HepG2 (cell line): ENCODE results near the gene DDR1. TPM values are rescaled to one million over a fixed set of nuclear protein-coding genes. Genes with fewer than 3 reads are reported as not detected.

ENCODE experiments used
- AKAP8 ChIP-seq: sonication (generic); formaldehyde crosslinking; IDR thresholded peaks from 2 replicates; pipeline ENCODE4 v1.5.1; 2020; ENCODE audit warnings: mild to moderate bottlenecking, missing genetic modification reagents
- CBX5 ChIP-seq: sonication (generic); formaldehyde crosslinking; IDR thresholded peaks from 2 replicates; pipeline ENCODE4 v1.4.0; 2020; ENCODE audit warnings: missing genetic modification reagents, borderline replicate concordance
- FIP1L1 ChIP-seq: fragments of 200-400 bp; formaldehyde crosslinking; IDR thresholded peaks from 2 replicates; pipeline ENCODE4 v1.6.1; 2018; ENCODE audit warnings: low read depth, mild to moderate bottlenecking, low read length, moderate library complexity, borderline replicate concordance; ENCODE audit not compliant: insufficient read depth
- GZF1 ChIP-seq: sonication (generic); formaldehyde crosslinking; IDR thresholded peaks from 2 replicates; pipeline ENCODE4 v1.5.1; 2020; ENCODE audit warnings: mild to moderate bottlenecking, missing genetic modification reagents
- NFKB2 ChIP-seq: sonication (generic); formaldehyde crosslinking; IDR thresholded peaks from 2 replicates; pipeline ENCODE4 v1.4.0; 2020; ENCODE audit warnings: missing genetic modification reagents, borderline replicate concordance
- PHF8 ChIP-seq: sonication (generic); formaldehyde crosslinking; IDR thresholded peaks from 2 replicates; pipeline ENCODE4 v1.5.0; 2020; ENCODE audit warnings: missing genetic modification reagents
- RAD51 ChIP-seq: fragments of 450-650 bp; IDR thresholded peaks from 2 replicates; pipeline ENCODE4 v1.6.1; 2016; ENCODE audit warnings: borderline replicate concordance
- RXRA ChIP-seq: sonication (generic); formaldehyde crosslinking; IDR thresholded peaks from 2 replicates; pipeline ENCODE4 v1.5.1; 2020; ENCODE audit warnings: missing genetic modification reagents
- SCMH1 ChIP-seq: sonication (generic); formaldehyde crosslinking; IDR thresholded peaks from 2 replicates; pipeline ENCODE4 v1.9.0; 2021; ENCODE audit warnings: missing genetic modification reagents, mild to moderate bottlenecking, borderline replicate concordance
- SOX6 ChIP-seq, 2 experiments: fragments of 450-650 bp in 1 of 2; sonication (generic) in 1 of 2; formaldehyde crosslinking in 1 of 2; IDR thresholded peaks; 2 replicates each; pipeline versions ENCODE4 v1.4.0 to v1.6.1; 2017 to 2020; ENCODE audit warnings: antibody characterized with exemption in 1 of 2, mild to moderate bottlenecking in 1 of 2, missing genetic modification reagents in 1 of 2
- SRSF9 ChIP-seq: fragments of 200-400 bp; formaldehyde crosslinking; IDR thresholded peaks from 2 replicates; pipeline ENCODE4 v1.6.1; 2018; ENCODE audit warnings: borderline replicate concordance, mild to moderate bottlenecking, low read depth, low read length; ENCODE audit not compliant: insufficient read depth, poor library complexity, severe bottlenecking
- THAP11 ChIP-seq: IDR thresholded peaks from 2 replicates; pipeline ENCODE4 v1.6.1; 2016; ENCODE audit warnings: missing biosample characterization, missing genetic modification reagents
- ZNF20 ChIP-seq: sonication (generic); formaldehyde crosslinking; IDR thresholded peaks from 2 replicates; pipeline ENCODE4 v1.4.0; 2020; ENCODE audit warnings: mild to moderate bottlenecking, moderate library complexity, missing genetic modification reagents
- ZNF563 ChIP-seq: sonication (generic); formaldehyde crosslinking; IDR thresholded peaks from 2 replicates; pipeline ENCODE4 v1.8.0; 2022; ENCODE audit warnings: mild to moderate bottlenecking, moderate library complexity, missing genetic modification reagents
- ZNF616 ChIP-seq: sonication (generic); formaldehyde crosslinking; IDR thresholded peaks from 2 replicates; pipeline ENCODE4 v1.5.0; 2020; ENCODE audit warnings: low read depth, mild to moderate bottlenecking, missing genetic modification reagents
- ZNF619 ChIP-seq: sonication (generic); formaldehyde crosslinking; IDR thresholded peaks from 2 replicates; pipeline ENCODE4 v1.4.0; 2020; ENCODE audit warnings: mild to moderate bottlenecking, missing genetic modification reagents
- polyA plus RNA-seq, 8 experiments: library from polyadenylated mRNA; depleted of rRNA in 3 of 8; stranded (reverse) in 7 of 8; unstranded in 1 of 8; fragments of >200 nt; fragmentation: Illumina TruSeq in 4 of 8; extraction: Trizol in 4 of 8; gene quantifications; 2 replicates each; pipeline versions ENCODE4 v1.2.1 to v1.2.3, GENCODE V29; 2011 to 2016; ENCODE audit warnings: low read depth in 4 of 8, missing spikeins in 1 of 8, mixed read lengths in 1 of 8; ENCODE audit not compliant: insufficient read depth in 1 of 8
- total RNA-seq, 5 experiments: library from RNA; depleted of rRNA; stranded (reverse); fragments of >200 nt; fragmentation: Illumina TruSeq; extraction: Trizol; gene quantifications; 2 replicates each; pipeline ENCODE4 v1.2.3, GENCODE V29; 2016; ENCODE audit warnings: low read depth in 1 of 5
- TF ChIP-seq, protein P1 (sequence below): IDR thresholded peaks from 2 replicates; pipeline ENCODE4 v1.6.1; 2018; ENCODE audit warnings: missing genetic modification reagents, mild to moderate bottlenecking, missing compliant biosample characterization
- TF ChIP-seq, protein P2 (sequence below): sonication (generic); formaldehyde crosslinking; IDR thresholded peaks from 2 replicates; pipeline ENCODE4 v1.4.0; 2020; ENCODE audit warnings: missing genetic modification reagents
- TF ChIP-seq, protein P3 (sequence below): sonication (generic); formaldehyde crosslinking; IDR thresholded peaks from 2 replicates; pipeline ENCODE4 v1.4.0; 2020; ENCODE audit warnings: missing genetic modification reagents, borderline replicate concordance

Gene DDR1
- total and polyA plus RNA-seq, 2 of the 13 experiments (the other 11 are each of a cell fraction or from before 2014, with no cell fraction given): 16.7 to 20.2 TPM

DNA sequence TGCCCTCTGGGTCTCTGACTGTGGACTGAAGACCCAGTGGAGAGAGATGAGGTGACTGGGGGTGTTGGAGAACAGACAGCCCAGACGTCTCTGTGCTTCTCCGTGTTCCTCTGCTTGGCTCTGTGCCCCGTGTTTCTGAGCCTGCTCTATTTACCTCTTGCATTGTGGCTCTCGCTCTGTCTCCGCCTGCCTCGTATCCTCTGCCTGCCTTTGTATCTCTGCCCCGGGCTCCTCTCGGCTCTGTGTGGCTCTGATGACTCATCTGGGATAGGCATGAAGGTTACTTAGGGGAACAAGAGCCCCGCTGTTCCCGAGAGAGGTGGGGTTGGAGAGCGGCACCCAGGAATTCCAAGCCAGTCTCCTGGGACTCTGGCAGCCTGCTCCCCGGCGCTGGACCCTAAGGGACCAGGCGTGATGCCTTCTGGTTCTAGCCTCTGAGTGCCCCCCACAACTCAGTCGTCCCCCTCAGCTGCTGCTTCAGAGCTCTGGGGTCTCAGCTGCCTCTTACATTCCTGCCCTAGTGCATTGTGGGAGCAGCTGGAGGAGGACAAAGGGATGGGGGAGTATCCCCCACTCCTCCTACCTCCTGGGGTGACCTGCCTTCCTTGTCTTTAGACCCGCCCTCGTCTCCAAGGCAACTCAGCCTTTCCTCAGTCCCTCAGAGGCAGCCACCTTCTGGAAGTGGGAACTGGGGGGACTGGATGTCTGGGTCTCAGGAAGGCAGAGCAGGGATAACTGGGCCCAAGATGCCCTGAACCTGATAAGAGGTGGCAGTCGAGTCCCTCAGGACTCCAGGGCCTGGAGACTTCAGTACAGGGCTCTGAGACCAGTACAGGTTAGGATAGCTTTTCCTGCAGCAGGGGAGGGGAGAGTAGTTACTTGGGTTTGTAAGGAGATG is 1.9 kb downstream of the DDR1 start (continued):
- TF ChIP-seq PHF8 (CRISPR knock-in tag) (peak; percentile 42; the same call in 1 of the 2 replicates), ZNF563 (peak; percentile 71; the same call in 1 of the 2 replicates), THAP11 (CRISPR knock-in tag) (0 out of 2 replicates have a peak, but pooled peaks have one; percentile 13), AKAP8 (CRISPR knock-in tag) (no peak; the same call in 1 of the 2 replicates), ZNF619 (no peak), GZF1 (CRISPR knock-in tag) (no peak), SOX6 (IDR thresholded peaks at IDR 0.05) (no peak), SOX6 (CRISPR knock-in tag; IDR thresholded peaks at IDR 0.05) (peak; percentile 24; the same call in 1 of the 2 replicates), RXRA (CRISPR knock-in tag) (peak; percentile 29), SCMH1 (CRISPR knock-in tag) (no peak), FIP1L1 (no peak), ZNF20 (CRISPR knock-in tag) (no peak), RAD51 (no peak), CBX5 (CRISPR knock-in tag) (no peak), SRSF9 (no peak), NFKB2 (no peak), ZNF616 (no peak; the same call in 1 of the 2 replicates)
- TF ChIP-seq, protein P1, sequence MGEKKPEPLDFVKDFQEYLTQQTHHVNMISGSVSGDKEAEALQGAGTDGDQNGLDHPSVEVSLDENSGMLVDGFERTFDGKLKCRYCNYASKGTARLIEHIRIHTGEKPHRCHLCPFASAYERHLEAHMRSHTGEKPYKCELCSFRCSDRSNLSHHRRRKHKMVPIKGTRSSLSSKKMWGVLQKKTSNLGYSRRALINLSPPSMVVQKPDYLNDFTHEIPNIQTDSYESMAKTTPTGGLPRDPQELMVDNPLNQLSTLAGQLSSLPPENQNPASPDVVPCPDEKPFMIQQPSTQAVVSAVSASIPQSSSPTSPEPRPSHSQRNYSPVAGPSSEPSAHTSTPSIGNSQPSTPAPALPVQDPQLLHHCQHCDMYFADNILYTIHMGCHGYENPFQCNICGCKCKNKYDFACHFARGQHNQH (CRISPR knock-in tag): peak; percentile 50
- TF ChIP-seq, protein P2, sequence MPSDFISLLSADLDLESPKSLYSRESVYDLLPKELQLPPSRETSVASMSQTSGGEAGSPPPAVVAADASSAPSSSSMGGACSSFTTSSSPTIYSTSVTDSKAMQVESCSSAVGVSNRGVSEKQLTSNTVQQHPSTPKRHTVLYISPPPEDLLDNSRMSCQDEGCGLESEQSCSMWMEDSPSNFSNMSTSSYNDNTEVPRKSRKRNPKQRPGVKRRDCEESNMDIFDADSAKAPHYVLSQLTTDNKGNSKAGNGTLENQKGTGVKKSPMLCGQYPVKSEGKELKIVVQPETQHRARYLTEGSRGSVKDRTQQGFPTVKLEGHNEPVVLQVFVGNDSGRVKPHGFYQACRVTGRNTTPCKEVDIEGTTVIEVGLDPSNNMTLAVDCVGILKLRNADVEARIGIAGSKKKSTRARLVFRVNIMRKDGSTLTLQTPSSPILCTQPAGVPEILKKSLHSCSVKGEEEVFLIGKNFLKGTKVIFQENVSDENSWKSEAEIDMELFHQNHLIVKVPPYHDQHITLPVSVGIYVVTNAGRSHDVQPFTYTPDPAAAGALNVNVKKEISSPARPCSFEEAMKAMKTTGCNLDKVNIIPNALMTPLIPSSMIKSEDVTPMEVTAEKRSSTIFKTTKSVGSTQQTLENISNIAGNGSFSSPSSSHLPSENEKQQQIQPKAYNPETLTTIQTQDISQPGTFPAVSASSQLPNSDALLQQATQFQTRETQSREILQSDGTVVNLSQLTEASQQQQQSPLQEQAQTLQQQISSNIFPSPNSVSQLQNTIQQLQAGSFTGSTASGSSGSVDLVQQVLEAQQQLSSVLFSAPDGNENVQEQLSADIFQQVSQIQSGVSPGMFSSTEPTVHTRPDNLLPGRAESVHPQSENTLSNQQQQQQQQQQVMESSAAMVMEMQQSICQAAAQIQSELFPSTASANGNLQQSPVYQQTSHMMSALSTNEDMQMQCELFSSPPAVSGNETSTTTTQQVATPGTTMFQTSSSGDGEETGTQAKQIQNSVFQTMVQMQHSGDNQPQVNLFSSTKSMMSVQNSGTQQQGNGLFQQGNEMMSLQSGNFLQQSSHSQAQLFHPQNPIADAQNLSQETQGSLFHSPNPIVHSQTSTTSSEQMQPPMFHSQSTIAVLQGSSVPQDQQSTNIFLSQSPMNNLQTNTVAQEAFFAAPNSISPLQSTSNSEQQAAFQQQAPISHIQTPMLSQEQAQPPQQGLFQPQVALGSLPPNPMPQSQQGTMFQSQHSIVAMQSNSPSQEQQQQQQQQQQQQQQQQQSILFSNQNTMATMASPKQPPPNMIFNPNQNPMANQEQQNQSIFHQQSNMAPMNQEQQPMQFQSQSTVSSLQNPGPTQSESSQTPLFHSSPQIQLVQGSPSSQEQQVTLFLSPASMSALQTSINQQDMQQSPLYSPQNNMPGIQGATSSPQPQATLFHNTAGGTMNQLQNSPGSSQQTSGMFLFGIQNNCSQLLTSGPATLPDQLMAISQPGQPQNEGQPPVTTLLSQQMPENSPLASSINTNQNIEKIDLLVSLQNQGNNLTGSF (CRISPR knock-in tag): no peak
- TF ChIP-seq, protein P3, sequence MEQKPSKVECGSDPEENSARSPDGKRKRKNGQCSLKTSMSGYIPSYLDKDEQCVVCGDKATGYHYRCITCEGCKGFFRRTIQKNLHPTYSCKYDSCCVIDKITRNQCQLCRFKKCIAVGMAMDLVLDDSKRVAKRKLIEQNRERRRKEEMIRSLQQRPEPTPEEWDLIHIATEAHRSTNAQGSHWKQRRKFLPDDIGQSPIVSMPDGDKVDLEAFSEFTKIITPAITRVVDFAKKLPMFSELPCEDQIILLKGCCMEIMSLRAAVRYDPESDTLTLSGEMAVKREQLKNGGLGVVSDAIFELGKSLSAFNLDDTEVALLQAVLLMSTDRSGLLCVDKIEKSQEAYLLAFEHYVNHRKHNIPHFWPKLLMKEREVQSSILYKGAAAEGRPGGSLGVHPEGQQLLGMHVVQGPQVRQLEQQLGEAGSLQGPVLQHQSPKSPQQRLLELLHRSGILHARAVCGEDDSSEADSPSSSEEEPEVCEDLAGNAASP: peak; percentile 38; the same call in 1 of the 2 replicates
